H9 (cell line): ENCODE measurements around the gene CDH23. TPM values are rescaled to one million over a fixed set of nuclear protein-coding genes. Genes with fewer than 3 reads are reported as not detected.

ENCODE experiments used
- DNase-seq: peaks from one replicate; pipeline ENCODE4 v3.0.0-alpha.2; 2017
- H2AFZ ChIP-seq: one replicate; pipeline ENCODE4 v1.6.1; 2013; ENCODE audit warnings: mild to moderate bottlenecking, low read length, control low read depth, moderate library complexity
- H2AK5ac ChIP-seq: 2 replicates; pipeline ENCODE4 v1.6.1; 2013; ENCODE audit warnings: low read length, control low read depth, mixed read lengths; ENCODE audit not compliant: insufficient read length
- H2BK120ac ChIP-seq: one replicate; pipeline ENCODE4 v1.6.1; 2013; ENCODE audit warnings: low read depth, mild to moderate bottlenecking, low read length, control low read depth, inconsistent platforms; ENCODE audit not compliant: poor library complexity, severe bottlenecking
- H2BK12ac ChIP-seq: 2 replicates; pipeline ENCODE4 v1.6.1; 2013; ENCODE audit warnings: low read length, control low read depth, mixed read lengths, low read depth; ENCODE audit not compliant: insufficient read length
- H2BK15ac ChIP-seq: 2 replicates; pipeline ENCODE4 v1.6.1; 2013; ENCODE audit warnings: low read depth, low read length, control low read depth
- H2BK20ac ChIP-seq: one replicate; pipeline ENCODE4 v1.6.1; 2013; ENCODE audit warnings: low read depth, mild to moderate bottlenecking, low read length, control low read depth, inconsistent platforms; ENCODE audit not compliant: poor library complexity, severe bottlenecking
- H2BK5ac ChIP-seq: 2 replicates; pipeline ENCODE4 v1.6.1; 2013; ENCODE audit warnings: low read length, control low read depth, mixed read lengths; ENCODE audit not compliant: insufficient read length
- H3K14ac ChIP-seq: 2 replicates; pipeline ENCODE4 v1.6.1; 2013; ENCODE audit warnings: low read length, control low read depth; ENCODE audit not compliant: insufficient read depth
- H3K18ac ChIP-seq: 2 replicates; pipeline ENCODE4 v1.6.1; 2013; ENCODE audit warnings: low read depth, mild to moderate bottlenecking, mixed read lengths, low read length, control low read depth; ENCODE audit not compliant: insufficient read length
- H3K23ac ChIP-seq: 2 replicates; pipeline ENCODE4 v1.6.1; 2013; ENCODE audit warnings: low read length, control low read depth, mixed read lengths, low read depth; ENCODE audit not compliant: insufficient read length
- H3K23me2 ChIP-seq: 2 replicates; pipeline ENCODE4 v1.6.1; 2013; ENCODE audit warnings: low read depth, mild to moderate bottlenecking, mixed read lengths, low read length, control low read depth; ENCODE audit not compliant: insufficient read length, poor library complexity, severe bottlenecking
- H3K27ac ChIP-seq: 2 replicates; pipeline ENCODE4 v1.5.1; 2013; ENCODE audit warnings: low read length, control low read depth, mixed read lengths, low read depth; ENCODE audit not compliant: insufficient read length
- H3K27me3 ChIP-seq: 2 replicates; pipeline ENCODE4 v1.6.1; 2013; ENCODE audit warnings: low read length, control low read depth, inconsistent platforms; ENCODE audit not compliant: insufficient read depth
- H3K4ac ChIP-seq: 2 replicates; pipeline ENCODE4 v1.6.1; 2013; ENCODE audit warnings: low read depth, mild to moderate bottlenecking, control low read depth, inconsistent platforms, low read length, moderate library complexity
- H3K4me1 ChIP-seq: 2 replicates; pipeline ENCODE4 v1.6.1; 2013; ENCODE audit warnings: low read length, control low read depth, inconsistent platforms; ENCODE audit not compliant: insufficient read depth
- H3K4me2 ChIP-seq: 2 replicates; pipeline ENCODE4 v1.6.1; 2013; ENCODE audit warnings: low read length, control low read depth, mixed read lengths; ENCODE audit not compliant: insufficient read length, insufficient read depth
- H3K56ac ChIP-seq: 2 replicates; pipeline ENCODE4 v1.6.1; 2013; ENCODE audit warnings: low read depth, mild to moderate bottlenecking, mixed read lengths, low read length, control low read depth; ENCODE audit not compliant: insufficient read length
- H3K79me1 ChIP-seq: 2 replicates; pipeline ENCODE4 v1.6.1; 2013; ENCODE audit warnings: low read depth, mild to moderate bottlenecking, moderate library complexity, low read length, control low read depth, inconsistent platforms; ENCODE audit not compliant: insufficient read depth, poor library complexity, severe bottlenecking
- H3K79me2 ChIP-seq: 2 replicates; pipeline ENCODE4 v1.6.1; 2013; ENCODE audit warnings: low read length, control low read depth, inconsistent platforms; ENCODE audit not compliant: insufficient read depth
- H3K9ac ChIP-seq: 2 replicates; pipeline ENCODE4 v1.6.1; 2013; ENCODE audit warnings: low read length, control low read depth, mixed read lengths; ENCODE audit not compliant: insufficient read length; ENCODE audit errors: extremely low read depth
- H3K9me3 ChIP-seq: one replicate; pipeline ENCODE4 v1.6.1; 2013; ENCODE audit warnings: low read depth, low read length, inconsistent platforms; ENCODE audit not compliant: control insufficient read depth
- H3T11ph ChIP-seq: one replicate; pipeline ENCODE4 v1.6.1; 2013; ENCODE audit warnings: mild to moderate bottlenecking, low read length, control low read depth, inconsistent platforms
- H4K20me1 ChIP-seq: one replicate; pipeline ENCODE4 v1.6.1; 2013; ENCODE audit not compliant: control insufficient read depth, insufficient read length, insufficient read depth
- H4K5ac ChIP-seq: 2 replicates; pipeline ENCODE4 v1.6.1; 2013; ENCODE audit warnings: low read depth, mild to moderate bottlenecking, mixed read lengths, low read length, control low read depth; ENCODE audit not compliant: insufficient read length
- H4K8ac ChIP-seq: replicated peaks from 2 replicates; pipeline ENCODE4 v1.6.1; 2013; ENCODE audit warnings: low read length, control low read depth, mixed read lengths, low read depth; ENCODE audit not compliant: insufficient read length
- H4K91ac ChIP-seq: 2 replicates; pipeline ENCODE4 v1.6.1; 2013; ENCODE audit warnings: low read depth, mild to moderate bottlenecking, moderate library complexity, mixed read lengths, low read length, control low read depth; ENCODE audit not compliant: insufficient read length
- H3K27ac Mint-ChIP-seq, 3 experiments: 2 replicates in 2 of 3; 3 replicates in 1 of 3; pipeline ENCODE4 v1.8.0; 2020 to 2021; ENCODE audit warnings: mixed read lengths in 3 of 3, mild to moderate bottlenecking in 1 of 3, moderate library complexity in 1 of 3
- H3K27me3 Mint-ChIP-seq: 2 replicates; pipeline ENCODE4 v1.8.0; 2021; ENCODE audit warnings: low read depth, mild to moderate bottlenecking, moderate library complexity, mixed read lengths
- H3K36me3 Mint-ChIP-seq, 3 experiments: 2 replicates in 2 of 3; 3 replicates in 1 of 3; pipeline ENCODE4 v1.8.0; 2020 to 2021; ENCODE audit warnings: low read depth in 3 of 3, mixed read lengths in 3 of 3; ENCODE audit not compliant: insufficient read depth in 1 of 3
- H3K4me1 Mint-ChIP-seq, 2 experiments: 2 replicates each; pipeline ENCODE4 v1.8.0; 2020; ENCODE audit warnings: mixed read lengths in 2 of 2
- H3K4me3 Mint-ChIP-seq, 2 experiments: 2 replicates in 1 of 2; 3 replicates in 1 of 2; pipeline ENCODE4 v1.8.0; 2020 to 2021; ENCODE audit warnings: mild to moderate bottlenecking in 2 of 2, mixed read lengths in 2 of 2, moderate library complexity in 1 of 2
- H3K9me3 Mint-ChIP-seq, 2 experiments: 2 replicates in 1 of 2; 3 replicates in 1 of 2; pipeline ENCODE4 v1.8.0; 2020; ENCODE audit warnings: mild to moderate bottlenecking in 2 of 2, mixed read lengths in 2 of 2, moderate library complexity in 1 of 2
- CTCF ChIP-seq: fragments of 200-600 bp; sonication (generic); conservative IDR thresholded peaks from 3 replicates; pipeline ENCODE4 v1.8.0; 2021; ENCODE audit warnings: antibody characterized with exemption, mild to moderate bottlenecking
- WGBS: extraction: QIAGEN DNeasy Blood & Tissue Kit; methylation state at CpG from one replicate; pipeline ENCODE4 v1.1.7; 2013; ENCODE audit warnings: missing lambda C conversion rate, low lambda C conversion rate, mixed read lengths; ENCODE audit not compliant: insufficient read length; ENCODE audit errors: extremely low coverage; 5-methylcytosine and 5-hydroxymethylcytosine counted together
- total RNA-seq: library from RNA; stranded (reverse); gene quantifications from 2 replicates; pipeline ENCODE4 v1.2.1, GENCODE V29; 2021

CDH23 gene
- total RNA-seq, 1 experiment from 2014 or later = 2.1 TPM

DNA sequence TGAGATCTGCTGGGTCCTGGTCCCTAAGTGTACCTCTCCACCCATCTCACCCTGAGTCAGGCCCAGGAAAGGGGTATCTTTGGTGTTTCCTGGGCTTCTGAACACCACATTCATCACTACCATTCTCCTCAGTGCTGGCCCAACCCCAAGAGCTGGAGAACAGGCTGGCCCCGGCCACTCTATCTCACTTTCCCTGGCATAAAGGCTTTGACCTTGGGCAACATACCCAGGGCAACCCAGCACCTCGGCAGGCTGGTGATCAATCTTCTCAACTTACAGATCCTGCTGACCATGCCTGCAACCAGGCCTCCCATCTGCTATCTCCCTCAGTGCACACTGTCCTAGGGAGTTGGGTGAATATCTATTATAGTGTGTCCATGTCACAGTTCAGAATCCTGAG is 374.5 kb downstream of the CDH23 start:
- no peak overlapping the region for H2BK15ac ChIP-seq
- H3K4me1 ChIP-seq = no peaks in the 10 kb centered on the region; the same call in 1 of the 2 replicates
- Mint-ChIP-seq H3K27me3 (peaks cover 39% of the 10 kb centered on the region), H3K4me3 (no peak overlapping the region), H3K36me3 (no peaks in the 10 kb centered on the region), H3K9me3 (no peaks in the 10 kb centered on the region; a peak in 1 of 5 replicates), H3K27ac (no peak overlapping the region), H3K4me1 (peaks cover 3 to 6% of the 10 kb centered on the region in 2 experiments; a peak in 3 of 4 replicates)
- no peak overlapping the region for H4K91ac ChIP-seq
- H2BK12ac ChIP-seq = no peak overlapping the region
- no peak for DNase-seq
- H3K79me2 ChIP-seq = no peaks in the 10 kb centered on the region
- no peak for TF ChIP-seq CTCF
- H3K79me1 ChIP-seq = no peaks in the 10 kb centered on the region
- H4K8ac ChIP-seq = no peak overlapping the region
- H3T11ph ChIP-seq = no peak overlapping the region
- no peak overlapping the region for H3K23ac ChIP-seq
- no peaks in the 10 kb centered on the region for H4K20me1 ChIP-seq
- no CpG with 5 or more reads among the region's 2 CpGs for WGBS
- H2AFZ ChIP-seq = no peak overlapping the region
- H3K23me2 ChIP-seq = no peaks in the 10 kb centered on the region
- no peak overlapping the region for H3K4ac ChIP-seq
- no peak overlapping the region for H3K9ac ChIP-seq
- no peak overlapping the region for H2BK20ac ChIP-seq
- H3K9me3 ChIP-seq = no peaks in the 10 kb centered on the region
- no peak overlapping the region for H3K27ac ChIP-seq
- H3K14ac ChIP-seq = no peak overlapping the region
- no peak overlapping the region for H4K5ac ChIP-seq
- no peak overlapping the region for H2BK5ac ChIP-seq
- H3K56ac ChIP-seq = no peak overlapping the region
- peaks cover 5% of the 10 kb centered on the region; the same call in 1 of the 2 replicates for H3K27me3 ChIP-seq
- no peak overlapping the region for H3K4me2 ChIP-seq
- no peak overlapping the region for H2AK5ac ChIP-seq
- H3K18ac ChIP-seq = no peak overlapping the region
- no peak overlapping the region for H2BK120ac ChIP-seq
